ENCODE measurements around the gene SP4. TPM values are rescaled to one million over a fixed set of nuclear protein-coding genes. Genes with fewer than 3 reads are reported as not detected.

Gene SP4
- total RNA-seq, 4 donors from 2014 or later = 4.2 to 16.5 (median 5.1) TPM

DNA sequence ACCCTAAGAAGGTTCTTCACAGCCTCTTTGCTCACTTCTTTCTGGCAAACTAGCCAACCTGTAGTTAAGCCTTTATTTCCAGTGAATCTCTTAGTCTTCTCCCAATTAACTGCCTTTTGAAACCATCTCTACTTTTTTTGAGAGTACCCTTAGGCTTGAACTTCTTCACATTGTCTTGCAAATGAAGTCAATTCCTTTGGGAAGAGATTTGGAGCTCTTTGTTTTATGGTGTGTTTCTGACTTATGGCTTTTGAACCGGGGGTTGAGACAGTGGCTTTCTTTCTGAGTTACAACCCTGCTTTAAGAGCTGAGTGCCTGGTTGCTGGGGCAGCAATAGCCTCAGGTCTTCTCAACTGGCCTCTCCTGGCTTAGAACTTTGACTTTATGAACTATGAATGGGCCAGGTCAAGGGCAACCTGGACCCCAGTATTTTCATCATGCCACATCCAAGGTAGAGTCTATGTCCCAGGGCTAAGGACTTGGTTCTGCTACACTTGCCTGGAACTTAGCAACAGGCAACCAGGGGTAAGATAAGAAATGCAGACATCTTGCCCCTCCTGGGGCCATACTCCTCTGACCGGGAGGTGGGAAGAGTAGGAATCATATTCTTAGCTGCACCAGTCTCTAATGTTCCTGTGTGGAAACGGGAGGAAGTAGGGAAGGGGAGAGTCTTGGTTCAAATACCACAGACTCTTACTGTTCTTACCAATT lies 53.0 kb downstream of the SP4 start:
- H3K36me3 ChIP-seq = peaks cover 0 to 7% (median 0%) of the 10 kb centered on the region in 3 donors
- no peak overlapping the region for H3K4me3 ChIP-seq
- no peaks in the 10 kb centered on the region for H3K9me3 ChIP-seq
- no peak for TF ChIP-seq POLR2A (IDR thresholded peaks at IDR 0.05)
- no peak for TF ChIP-seq CTCF (IDR thresholded peaks at IDR 0.05)
- H3K4me1 ChIP-seq = no peaks in the 10 kb centered on the region
- no peak for DNase-seq
- H3K27ac ChIP-seq = no peak overlapping the region
- no peaks in the 10 kb centered on the region for H3K27me3 ChIP-seq

DNA sequence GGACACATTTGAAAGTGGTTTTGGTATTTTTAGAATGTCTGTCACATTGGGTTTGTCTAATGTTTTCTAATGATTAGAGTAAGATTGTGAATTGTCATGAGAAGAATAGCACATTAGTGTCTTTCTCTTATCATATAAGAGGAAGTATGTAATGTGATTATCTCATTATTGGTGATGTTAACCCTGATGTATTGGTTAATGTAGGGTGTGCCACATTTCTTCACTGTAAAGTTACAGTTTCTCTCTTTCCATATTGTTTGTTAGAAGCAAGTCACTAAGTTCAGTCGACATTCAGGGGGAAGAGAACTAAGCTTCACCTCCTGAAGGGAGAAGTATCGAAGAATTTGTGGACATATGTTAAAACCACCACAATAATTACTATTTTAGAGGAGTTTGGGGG lies 58.6 kb downstream of the SP4 start:
- Histone ChIP-seq H3K9me3 (no peaks in the 10 kb centered on the region), H3K36me3 (no peaks in the 10 kb centered on the region), H3K27me3 (no peaks in the 10 kb centered on the region), H3K27ac (no peak overlapping the region), H3K4me3 (no peak overlapping the region), H3K4me1 (no peaks in the 10 kb centered on the region)
- no peak for DNase-seq
- no peak for TF ChIP-seq POLR2A (IDR thresholded peaks at IDR 0.05)
- TF ChIP-seq CTCF (IDR thresholded peaks at IDR 0.05) = no peak

DNA sequence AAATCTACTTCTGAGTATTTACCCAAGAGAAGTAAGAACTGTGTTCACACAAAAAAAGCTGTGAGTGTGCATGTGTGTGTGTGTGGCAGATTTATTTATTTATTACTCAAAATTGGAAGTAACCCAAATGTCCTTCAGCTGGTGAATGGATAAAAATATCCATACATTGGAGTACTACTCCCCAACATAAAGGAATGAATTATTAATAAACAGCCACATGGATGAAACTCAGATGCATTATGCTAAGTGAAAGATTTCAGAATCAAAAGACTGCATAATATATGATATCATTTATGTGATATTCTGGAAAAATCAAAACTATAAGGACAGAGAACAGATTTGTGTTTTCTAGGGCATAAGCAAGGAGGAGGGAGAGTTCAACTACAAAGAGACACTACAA lies 67.8 kb downstream of the SP4 start:
- peaks cover 0 to 7% (median 3%) of the 10 kb centered on the region in 4 donors for H3K9me3 ChIP-seq
- H3K27ac ChIP-seq = no peak overlapping the region
- H3K4me1 ChIP-seq = no peaks in the 10 kb centered on the region
- H3K27me3 ChIP-seq = no peaks in the 10 kb centered on the region
- H3K4me3 ChIP-seq = no peak overlapping the region
- DNase-seq = no peak
- TF ChIP-seq POLR2A (IDR thresholded peaks at IDR 0.05) (no peak), CTCF (IDR thresholded peaks at IDR 0.05) (no peak)
- H3K36me3 ChIP-seq = no peaks in the 10 kb centered on the region

DNA sequence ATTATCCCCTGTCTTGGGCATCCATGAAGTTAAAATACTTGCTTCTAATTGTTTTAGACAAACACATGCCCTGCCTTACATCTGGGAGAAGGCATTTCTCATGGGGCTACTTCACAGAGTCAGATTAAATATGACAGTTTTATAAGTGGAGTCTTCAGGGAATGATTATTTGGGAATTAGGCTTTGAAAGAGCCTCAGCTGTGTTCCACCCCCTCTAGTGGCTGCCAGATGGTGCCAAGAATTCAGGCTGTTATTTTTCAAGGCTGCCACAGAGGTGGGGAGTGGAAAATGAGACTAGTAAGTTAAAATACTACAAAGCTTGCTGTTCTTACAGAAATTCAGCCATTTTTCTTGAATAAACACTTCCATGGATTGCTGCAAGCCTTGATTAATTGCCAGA lies 69.2 kb downstream of the SP4 start:
- Histone ChIP-seq H3K9me3 (peaks cover 0 to 7% (median 3%) of the 10 kb centered on the region in 4 donors), H3K27me3 (no peaks in the 10 kb centered on the region), H3K4me1 (no peaks in the 10 kb centered on the region), H3K36me3 (no peaks in the 10 kb centered on the region), H3K4me3 (no peak overlapping the region), H3K27ac (no peak overlapping the region)
- TF ChIP-seq POLR2A (IDR thresholded peaks at IDR 0.05) (no peak), CTCF (IDR thresholded peaks at IDR 0.05) (peak in 2 of 6 experiments; percentile 13 to 35)
- no peak for DNase-seq

DNA sequence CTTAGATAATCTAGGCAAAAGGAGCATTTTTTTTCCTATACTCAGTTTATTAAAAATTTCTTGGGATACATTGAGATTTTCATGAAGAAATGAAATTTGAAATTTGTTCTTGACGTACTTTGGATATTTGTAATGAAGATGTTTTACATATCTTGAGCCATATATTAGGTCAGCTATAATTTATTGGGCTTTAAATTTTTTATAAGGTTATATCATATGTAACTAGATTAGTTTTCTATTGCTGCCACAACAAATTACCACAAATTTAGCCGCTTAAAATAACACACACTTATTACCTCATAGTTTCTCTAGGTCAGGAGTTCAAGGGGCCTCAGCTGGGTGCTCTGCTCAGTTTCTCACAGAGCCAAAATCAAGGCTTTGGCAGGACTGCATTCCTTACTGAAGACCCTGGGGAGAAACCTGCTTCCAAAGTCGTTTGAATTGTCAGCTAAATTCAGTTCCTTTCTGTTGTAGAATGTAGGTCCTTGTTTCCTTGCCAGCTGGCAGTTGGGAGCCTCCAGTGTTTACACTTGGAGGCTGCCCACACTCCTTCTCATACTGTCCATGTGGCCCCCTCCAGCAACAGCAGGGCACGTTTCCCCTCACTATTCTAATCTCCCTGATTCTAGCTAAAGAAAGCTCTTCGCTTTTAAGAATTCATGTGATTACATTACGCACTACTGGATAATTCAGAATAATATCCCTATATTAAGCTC lies 72.4 kb downstream of the SP4 start:
- DNase-seq = no peak
- Histone ChIP-seq H3K9me3 (no peaks in the 10 kb centered on the region), H3K4me1 (no peaks in the 10 kb centered on the region), H3K27ac (no peak overlapping the region), H3K4me3 (no peak overlapping the region), H3K27me3 (no peaks in the 10 kb centered on the region), H3K36me3 (no peaks in the 10 kb centered on the region)
- TF ChIP-seq CTCF (IDR thresholded peaks at IDR 0.05) (no peak), POLR2A (IDR thresholded peaks at IDR 0.05) (no peak)

Measured in Peyer's patch (tissue), 4 donors.